GM21723 (cell line): Measurements from ENCODE around the gene LRRC3C.

Experiments used
- ATAC-seq: cut with Tn5 transposase; IDR thresholded peaks from one replicate; pipeline ENCODE4 v1.9.1; 2021; ENCODE audit warnings: mild to moderate bottlenecking, moderate library complexity; ENCODE audit not compliant: unreplicated experiment

The LRRC3C gene

DNA sequence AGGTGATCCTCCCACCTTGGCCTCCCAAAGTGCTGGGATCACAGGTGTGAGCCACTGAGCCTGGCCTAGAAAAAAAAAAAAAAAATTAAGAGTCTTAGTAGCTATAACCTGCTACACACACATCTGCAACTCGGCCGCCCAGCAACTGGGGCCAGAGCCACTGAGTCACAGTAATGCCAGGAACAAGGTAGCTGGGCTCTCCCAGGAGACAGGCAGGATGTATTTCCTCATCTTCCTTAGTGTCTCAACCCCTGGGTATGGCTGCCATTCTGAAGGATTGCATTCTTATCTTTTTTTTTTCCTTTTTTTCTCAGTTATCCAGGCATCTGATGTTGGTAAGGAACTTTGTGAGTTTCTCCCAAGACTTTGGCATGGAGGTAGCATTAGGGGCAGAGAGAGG, 46.0 kb downstream of the LRRC3C start:
- no peak for ATAC-seq

DNA sequence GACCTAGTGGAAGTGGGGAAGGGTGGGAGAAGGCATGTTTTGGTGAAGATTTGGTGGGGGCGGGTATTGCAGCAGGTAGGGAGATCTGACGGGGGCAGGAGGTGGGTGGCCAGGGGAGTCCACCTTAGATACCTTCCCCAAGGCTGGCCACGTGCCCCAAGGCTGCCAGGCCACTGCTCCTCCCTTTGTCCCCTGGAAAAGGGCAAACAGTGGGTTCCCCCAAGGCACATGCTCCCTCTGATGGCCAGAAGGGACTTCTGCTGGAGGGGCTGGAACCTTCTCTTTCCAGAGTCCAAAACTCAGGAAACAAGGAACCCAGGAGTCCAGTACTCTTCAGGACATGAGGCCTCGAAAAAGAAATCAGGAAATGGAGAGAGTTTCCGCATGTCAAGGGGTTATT, 46.9 kb downstream of the LRRC3C start:
- ATAC-seq = no peak

DNA sequence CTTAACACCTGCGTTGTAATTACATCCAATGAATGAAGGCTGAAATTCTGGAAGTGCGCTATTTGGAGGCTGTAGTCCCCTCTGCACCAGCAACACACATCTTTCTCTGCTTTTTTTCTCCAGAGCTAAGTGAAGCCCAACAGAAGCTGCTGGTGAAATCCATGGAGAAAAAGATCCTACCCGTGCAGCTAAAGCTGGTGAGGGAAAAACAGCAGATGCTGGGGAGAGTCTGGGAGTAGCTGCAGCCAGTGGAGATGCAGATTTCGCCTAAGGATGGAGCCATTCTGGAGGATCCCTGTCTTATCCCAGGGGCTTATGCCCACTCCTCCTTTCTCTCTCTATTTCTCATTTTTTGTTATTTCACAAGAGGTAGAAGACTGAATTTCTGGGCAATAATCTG, 48.3 kb downstream of the LRRC3C start:
- no peak for ATAC-seq

DNA sequence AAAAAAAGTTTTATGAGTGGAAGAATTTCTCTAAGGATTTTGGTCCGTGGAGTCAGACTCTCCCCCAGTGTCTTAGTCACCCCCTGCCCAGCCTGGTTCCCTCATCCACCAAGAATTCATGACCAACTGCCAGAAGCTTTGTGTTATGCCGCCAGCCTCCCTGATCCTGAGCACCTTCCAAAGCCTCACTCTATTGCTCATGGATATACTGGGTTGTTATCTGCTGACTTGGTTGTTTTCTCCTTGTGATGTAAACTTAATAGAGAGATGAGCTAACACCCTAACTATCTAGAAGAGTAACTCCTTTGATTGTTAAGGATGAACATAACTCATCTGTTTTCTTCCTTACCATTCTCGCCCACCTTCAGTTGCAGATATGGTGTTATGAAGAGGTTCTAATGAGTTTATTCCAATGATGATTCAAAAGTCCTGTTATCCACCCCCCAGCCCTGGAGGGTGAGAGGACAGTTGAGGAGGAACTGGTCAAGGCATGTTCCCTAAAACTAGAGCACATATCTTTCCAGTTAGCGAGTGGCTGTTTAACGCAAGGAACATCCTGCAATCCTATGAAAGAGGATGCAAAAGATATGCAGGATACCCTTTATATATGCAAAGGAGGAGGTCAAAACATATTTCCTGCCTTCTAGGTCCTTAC, 51.6 kb downstream of the LRRC3C start:
- no peak for ATAC-seq

DNA sequence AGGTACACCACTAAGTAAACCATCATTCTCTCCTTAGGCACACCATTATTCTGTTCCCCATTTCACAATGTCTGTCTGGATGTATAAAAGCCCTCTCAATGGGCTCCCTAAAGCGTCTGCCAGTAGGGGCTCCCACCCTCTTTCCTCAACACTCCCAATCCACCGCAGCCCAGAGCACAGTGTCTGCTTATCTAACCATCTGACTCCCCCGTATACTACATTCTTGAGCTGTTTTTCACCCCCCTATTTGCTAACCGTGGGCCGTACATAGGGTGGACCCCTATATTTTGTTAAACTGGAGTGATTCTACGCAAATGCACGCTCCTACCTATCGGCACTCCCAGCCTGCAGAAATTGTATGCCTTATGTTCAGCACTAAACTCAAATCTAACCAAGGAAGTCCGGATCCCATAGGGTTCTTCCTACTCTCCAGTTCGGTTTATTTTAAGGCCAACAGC, 52.4 kb downstream of the LRRC3C start:
- peak; percentile 23 for ATAC-seq

DNA sequence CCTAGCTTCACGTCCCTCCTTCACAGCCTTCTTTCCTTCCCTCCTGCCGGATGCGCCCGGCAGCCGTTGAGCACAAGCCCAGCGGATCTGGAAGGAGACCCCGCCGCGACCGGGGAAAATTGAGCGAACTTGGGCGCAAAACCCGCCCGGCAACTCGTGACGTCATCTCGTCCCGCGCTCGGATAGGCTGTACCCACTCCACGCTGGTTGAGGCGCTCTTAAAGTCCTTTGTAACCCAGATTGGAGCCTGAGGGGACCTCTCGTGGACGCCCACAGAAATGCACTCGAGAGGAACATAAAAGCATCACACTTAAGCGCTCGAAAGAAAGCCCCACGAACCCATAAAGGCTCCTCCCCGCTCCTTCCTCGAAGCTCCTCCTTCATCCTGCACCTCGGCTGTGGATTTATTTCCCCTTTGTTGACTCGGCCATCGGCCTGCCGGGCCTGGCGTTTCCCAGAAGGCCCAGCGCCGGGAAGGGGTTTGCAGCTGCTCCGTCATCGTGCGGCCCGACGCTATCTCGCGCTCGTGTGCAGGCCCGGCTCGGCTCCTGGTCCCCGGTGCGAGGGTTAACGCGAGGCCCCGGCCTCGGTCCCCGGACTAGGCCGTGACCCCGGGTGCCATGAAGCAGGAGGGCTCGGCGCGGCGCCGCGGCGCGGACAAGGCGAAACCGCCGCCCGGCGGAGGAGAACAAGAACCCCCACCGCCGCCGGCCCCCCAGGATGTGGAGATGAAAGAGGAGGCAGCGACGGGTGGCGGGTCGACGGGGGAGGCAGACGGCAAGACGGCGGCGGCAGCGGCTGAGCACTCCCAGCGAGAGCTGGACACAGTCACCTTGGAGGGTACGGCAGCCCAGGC, 53.0 kb downstream of the LRRC3C start, which contains the start of gene PSMD3:
Gene PSMD3, plus strand, starts transcription at position 457 of the 856 bp plus-strand sequence. Its CDS starts 164 bp downstream, at position 621.
- peak; percentile 88 for ATAC-seq

DNA sequence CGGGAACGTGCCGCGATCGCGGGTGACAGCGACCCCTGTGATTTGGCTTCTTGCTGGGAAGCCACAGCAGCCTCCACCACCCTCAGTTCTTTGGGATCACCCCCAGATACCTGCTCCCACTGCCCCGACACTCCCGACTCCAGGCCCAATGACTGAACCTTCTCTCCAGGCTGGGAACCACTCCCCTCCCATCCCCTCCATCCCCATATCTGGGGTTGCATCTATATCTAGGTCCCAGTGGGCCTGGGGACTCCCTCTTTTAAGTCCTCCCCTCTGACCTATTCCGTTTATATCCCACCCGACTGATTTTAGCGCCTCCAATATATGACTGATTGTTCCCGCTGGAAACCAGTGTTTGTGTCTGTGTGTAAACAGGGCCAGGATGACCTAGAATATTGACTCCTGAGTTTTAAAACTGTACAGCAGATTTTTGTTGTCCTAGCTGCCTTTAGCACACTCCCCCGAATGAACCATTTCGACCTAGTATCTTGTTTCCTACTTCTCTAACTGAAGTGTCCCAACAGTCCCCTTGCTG, 53.7 kb downstream of the LRRC3C start:
- ATAC-seq = no peak

DNA sequence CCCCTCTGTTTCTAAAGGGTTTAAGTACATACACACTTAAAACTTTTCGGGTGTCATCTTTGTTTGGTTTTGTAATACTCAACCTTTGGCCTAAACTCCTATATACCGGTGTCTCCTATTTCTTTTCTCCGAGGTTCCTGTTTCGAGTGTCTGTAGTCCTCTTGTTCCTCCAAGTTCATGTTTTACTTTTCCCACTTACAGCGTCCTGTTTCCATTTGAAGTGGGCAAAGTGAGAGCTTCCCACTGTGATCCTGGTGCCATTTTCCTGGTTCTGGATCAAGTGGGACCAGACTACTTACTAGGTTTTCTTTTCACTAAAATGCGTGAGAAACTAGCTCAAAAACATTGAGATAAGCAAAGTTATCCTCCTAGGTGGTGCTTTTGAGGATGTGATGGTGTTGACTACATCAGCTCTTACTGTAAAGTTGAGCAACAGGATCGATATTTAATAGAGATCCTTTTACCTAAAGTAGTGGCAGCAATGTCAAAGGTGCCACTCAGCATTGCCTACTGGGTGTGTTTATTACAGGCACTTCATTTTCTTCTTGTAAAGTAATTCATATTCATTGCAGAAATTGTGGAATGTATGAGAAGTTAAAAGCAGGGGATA, 54.3 kb downstream of the LRRC3C start:
- no peak for ATAC-seq

DNA sequence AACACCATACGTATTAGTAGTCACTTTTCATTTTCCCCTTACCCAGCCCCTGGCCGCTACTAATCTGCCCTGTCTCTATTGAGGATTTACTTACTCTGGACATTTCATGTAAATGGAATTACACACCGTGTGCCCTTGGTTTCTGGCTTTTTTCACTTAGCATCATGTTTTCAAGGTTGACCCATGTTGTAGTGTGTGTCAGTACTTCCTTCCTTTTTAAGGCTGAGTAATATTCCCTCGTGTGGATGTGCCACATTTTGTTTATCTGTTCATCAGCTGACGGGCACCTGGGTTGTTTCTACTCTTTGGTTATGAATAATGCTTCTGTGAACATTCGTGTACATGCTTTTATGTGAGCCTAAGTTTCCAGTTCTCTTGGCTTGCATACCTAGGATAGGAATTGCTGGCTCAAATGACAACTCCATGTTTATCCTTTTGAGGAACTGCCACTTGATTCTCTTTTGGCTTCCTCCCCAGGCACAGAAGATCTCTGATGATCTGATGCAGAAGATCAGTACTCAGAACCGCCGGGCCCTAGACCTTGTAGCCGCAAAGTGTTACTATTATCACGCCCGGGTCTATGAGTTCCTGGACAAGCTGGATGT, 60.8 kb downstream of the LRRC3C start:
- no peak for ATAC-seq

DNA sequence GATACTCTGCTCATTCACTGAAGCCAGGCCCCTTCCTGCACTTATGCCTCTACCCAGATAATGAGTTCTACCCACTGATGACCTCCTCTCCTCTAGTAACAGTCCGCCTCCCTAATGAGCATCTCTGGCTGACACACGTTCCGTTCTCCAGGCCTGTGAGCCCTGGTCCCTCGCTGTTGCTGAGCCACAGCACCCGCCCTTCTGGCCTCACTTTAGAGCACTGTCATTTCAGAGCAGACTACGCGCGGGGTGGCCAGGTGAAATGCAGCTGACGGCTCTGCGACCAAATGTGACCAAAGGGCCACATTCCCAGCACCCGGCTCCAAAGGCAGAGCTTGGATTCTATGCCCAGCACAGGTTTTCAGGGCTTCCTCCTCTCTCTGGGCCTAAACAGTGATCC, 66.9 kb downstream of the LRRC3C start:
- no peak for ATAC-seq
